PC-3 (cell line): ENCODE data around the gene UBE2E2.

Experiments used
- EZH2 ChIP-seq: fragments of 300-600 bp; sonication (generic); IDR thresholded peaks from one replicate; pipeline ENCODE4 v1.6.1; 2017; ENCODE audit warnings: antibody characterized with exemption, mild to moderate bottlenecking, low read length; ENCODE audit not compliant: unreplicated experiment
- EZH2phosphoT487 ChIP-seq: fragments of 300-600 bp; sonication (generic); IDR thresholded peaks from 2 replicates; pipeline ENCODE4 v1.6.1; 2018; ENCODE audit warnings: mild to moderate bottlenecking, antibody characterized with exemption, low read length, borderline replicate concordance
- TF ChIP-seq, protein P1 (sequence below): fragments of 300-600 bp; sonication (generic); conservative IDR thresholded peaks from 2 replicates; pipeline ENCODE4 v1.5.1; 2017; ENCODE audit warnings: antibody characterized with exemption, low read depth, mild to moderate bottlenecking, low read length

DNA sequence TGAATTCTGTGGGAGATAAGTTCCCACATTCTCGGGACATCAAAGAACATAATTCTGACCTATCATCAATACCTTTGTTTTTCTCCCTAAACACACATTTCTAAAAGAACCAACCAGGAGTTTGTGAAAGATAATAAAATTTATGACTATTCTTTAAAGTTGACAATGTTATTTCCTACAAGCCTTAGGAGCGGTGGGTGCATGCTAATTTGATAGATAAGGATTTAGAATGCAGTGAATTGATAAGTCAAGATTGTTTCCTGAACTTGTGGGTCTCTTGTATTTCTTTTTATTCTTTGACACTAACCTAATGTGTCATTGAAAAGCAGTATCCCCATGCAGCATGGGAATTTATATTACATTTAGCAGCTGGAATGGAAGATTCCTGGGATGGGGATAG lies 10.3 kb upstream of the UBE2E2 start:
- TF ChIP-seq, protein P1, sequence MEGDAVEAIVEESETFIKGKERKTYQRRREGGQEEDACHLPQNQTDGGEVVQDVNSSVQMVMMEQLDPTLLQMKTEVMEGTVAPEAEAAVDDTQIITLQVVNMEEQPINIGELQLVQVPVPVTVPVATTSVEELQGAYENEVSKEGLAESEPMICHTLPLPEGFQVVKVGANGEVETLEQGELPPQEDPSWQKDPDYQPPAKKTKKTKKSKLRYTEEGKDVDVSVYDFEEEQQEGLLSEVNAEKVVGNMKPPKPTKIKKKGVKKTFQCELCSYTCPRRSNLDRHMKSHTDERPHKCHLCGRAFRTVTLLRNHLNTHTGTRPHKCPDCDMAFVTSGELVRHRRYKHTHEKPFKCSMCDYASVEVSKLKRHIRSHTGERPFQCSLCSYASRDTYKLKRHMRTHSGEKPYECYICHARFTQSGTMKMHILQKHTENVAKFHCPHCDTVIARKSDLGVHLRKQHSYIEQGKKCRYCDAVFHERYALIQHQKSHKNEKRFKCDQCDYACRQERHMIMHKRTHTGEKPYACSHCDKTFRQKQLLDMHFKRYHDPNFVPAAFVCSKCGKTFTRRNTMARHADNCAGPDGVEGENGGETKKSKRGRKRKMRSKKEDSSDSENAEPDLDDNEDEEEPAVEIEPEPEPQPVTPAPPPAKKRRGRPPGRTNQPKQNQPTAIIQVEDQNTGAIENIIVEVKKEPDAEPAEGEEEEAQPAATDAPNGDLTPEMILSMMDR = no peak
- TF ChIP-seq EZH2 (no peak), EZH2phosphoT487 (no peak)
